NB4 (cell line): ENCODE results near the gene DNAH2.

Experiments used
- MAX ChIP-seq: IDR thresholded peaks from 2 replicates; pipeline ENCODE4 v1.6.1; 2011; ENCODE audit warnings: low read depth, low read length
- MYC ChIP-seq: IDR thresholded peaks from 2 replicates; pipeline ENCODE4 v1.6.1; 2011; ENCODE audit warnings: low read depth, low read length
- POLR2A ChIP-seq: IDR thresholded peaks from 2 replicates; pipeline ENCODE4 v1.6.1; 2011; ENCODE audit warnings: mild to moderate bottlenecking; ENCODE audit not compliant: insufficient read length; ENCODE audit errors: extremely low read depth
- TF ChIP-seq, protein P1 (sequence below): IDR thresholded peaks from one replicate; pipeline ENCODE4 v1.5.1; 2012; ENCODE audit warnings: low read depth, low read length

DNA sequence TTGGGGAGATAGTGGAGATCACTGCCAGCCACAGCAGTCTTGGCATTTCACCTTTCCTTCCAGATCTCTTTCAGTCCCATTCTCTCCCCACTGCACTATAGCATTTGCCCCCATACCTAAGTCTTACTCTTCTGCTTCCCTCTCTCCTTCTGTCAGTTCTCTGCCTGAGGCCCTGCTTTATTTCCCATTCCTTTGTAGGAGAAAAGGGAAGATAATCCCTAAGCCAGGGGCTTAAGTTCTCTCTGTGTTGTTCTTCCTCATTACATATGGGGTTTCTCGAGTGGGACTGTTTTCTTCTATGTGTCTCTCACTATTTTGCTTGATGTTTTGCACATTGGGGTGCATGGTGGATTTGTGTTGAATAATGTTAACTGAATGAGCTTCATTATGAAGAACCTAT, 122.9 kb downstream of the DNAH2 start:
- TF ChIP-seq, protein P1, sequence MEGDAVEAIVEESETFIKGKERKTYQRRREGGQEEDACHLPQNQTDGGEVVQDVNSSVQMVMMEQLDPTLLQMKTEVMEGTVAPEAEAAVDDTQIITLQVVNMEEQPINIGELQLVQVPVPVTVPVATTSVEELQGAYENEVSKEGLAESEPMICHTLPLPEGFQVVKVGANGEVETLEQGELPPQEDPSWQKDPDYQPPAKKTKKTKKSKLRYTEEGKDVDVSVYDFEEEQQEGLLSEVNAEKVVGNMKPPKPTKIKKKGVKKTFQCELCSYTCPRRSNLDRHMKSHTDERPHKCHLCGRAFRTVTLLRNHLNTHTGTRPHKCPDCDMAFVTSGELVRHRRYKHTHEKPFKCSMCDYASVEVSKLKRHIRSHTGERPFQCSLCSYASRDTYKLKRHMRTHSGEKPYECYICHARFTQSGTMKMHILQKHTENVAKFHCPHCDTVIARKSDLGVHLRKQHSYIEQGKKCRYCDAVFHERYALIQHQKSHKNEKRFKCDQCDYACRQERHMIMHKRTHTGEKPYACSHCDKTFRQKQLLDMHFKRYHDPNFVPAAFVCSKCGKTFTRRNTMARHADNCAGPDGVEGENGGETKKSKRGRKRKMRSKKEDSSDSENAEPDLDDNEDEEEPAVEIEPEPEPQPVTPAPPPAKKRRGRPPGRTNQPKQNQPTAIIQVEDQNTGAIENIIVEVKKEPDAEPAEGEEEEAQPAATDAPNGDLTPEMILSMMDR, result no peak
- TF ChIP-seq MYC, result no peak
- TF ChIP-seq POLR2A, result no peak
- no peak for TF ChIP-seq MAX
